ENCODE measurements around the gene PTPRN2.

The PTPRN2 gene

DNA sequence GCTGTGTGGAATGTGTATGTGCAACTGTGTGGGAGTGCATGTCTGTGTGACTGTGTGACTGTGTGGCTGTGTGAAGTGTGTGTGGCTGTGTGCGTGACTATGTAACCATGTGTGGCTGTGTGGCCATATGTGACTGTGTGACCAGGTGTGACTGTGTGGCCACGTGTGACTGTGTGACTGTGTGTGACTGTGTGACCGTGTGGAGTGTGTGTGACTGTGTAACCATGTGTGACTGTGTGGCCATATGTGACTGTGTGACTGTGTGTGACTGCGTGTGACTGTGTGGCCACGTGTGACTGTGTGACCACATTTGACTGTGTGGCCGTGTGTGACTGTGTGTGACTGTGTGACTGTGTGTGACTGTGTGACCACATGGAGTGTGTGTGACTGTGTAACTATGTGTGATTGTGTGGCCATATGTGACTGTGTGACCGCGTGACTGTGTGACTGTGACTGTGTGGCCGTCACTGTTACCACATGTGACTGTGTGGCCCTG, 747.9 kb downstream of the PTPRN2 start:
- Histone ChIP-seq H3K27me3 (ENCODE audit: insufficient read depth, low read length, poor library complexity) (no peaks in the 10 kb centered on the region), H4K5ac (ENCODE audit: low read length) (no peak overlapping the region), H2AK5ac (ENCODE audit: low read length) (no peak overlapping the region), H3K56ac (ENCODE audit: low read length) (no peak overlapping the region), H3K9ac (ENCODE audit: low read length) (no peak overlapping the region), H3K79me2 (ENCODE audit: control insufficient read depth, insufficient read depth, low read length) (no peaks in the 10 kb centered on the region), H2BK5ac (ENCODE audit: low read length) (no peak overlapping the region), H3K79me1 (ENCODE audit: low read length) (no peaks in the 10 kb centered on the region), H2BK15ac (replicated peaks; ENCODE audit: low read depth) (no peak overlapping the region), H3K4me1 (ENCODE audit: control insufficient read depth, low read depth, low read length) (no peaks in the 10 kb centered on the region), H3K18ac (ENCODE audit: low read length) (no peak overlapping the region), H3K27ac (ENCODE audit: low read depth, low read length) (no peak overlapping the region), H3K4ac (ENCODE audit: low read depth, low read length) (no peak overlapping the region), H3K4me3 (ENCODE audit: low read length) (no peak overlapping the region), H2BK120ac (ENCODE audit: low read depth, low read length) (no peak overlapping the region), H4K8ac (ENCODE audit: low read depth, low read length) (no peak overlapping the region), H3K23ac (ENCODE audit: low read length) (no peak overlapping the region), H3K36me3 (ENCODE audit: control insufficient read depth, insufficient read depth, low read length) (no peaks in the 10 kb centered on the region), H3K4me2 (ENCODE audit: low read length) (no peak overlapping the region)
- WGBS (ENCODE audit: extremely low coverage, insufficient coverage, low lambda C conversion rate), result no CpG with 5 or more reads among the region's 9 CpGs
- DNase-seq, result no peak

DNA sequence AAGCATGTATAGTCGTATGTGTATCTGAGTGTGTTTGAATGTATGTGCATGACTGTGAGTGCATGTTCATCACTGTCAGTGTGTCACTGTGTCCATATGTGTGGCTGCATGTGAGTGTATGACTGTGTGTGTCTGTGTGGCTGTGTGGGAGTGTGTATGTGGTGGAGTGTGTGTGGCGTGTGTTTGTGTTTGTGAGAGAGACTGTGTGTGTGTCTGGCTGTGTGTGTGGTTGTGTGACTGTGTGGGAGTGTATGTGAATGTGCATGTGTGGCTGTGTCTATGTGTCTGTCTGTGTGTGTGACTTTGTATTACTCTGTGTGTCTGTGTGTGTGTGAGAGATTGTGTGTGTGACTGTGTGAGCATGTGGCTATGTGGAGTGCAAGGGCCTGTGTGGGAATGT, 748.4 kb downstream of the PTPRN2 start:
- Histone ChIP-seq H3K9ac (ENCODE audit: low read length) (no peak overlapping the region), H3K27me3 (ENCODE audit: insufficient read depth, low read length, poor library complexity) (no peaks in the 10 kb centered on the region), H3K23ac (ENCODE audit: low read length) (no peak overlapping the region), H4K5ac (ENCODE audit: low read length) (no peak overlapping the region), H2BK5ac (ENCODE audit: low read length) (no peak overlapping the region), H2BK15ac (replicated peaks; ENCODE audit: low read depth) (no peak overlapping the region), H3K18ac (ENCODE audit: low read length) (no peak overlapping the region), H3K79me2 (ENCODE audit: control insufficient read depth, insufficient read depth, low read length) (no peaks in the 10 kb centered on the region), H3K4me1 (ENCODE audit: control insufficient read depth, low read depth, low read length) (no peaks in the 10 kb centered on the region), H2AK5ac (ENCODE audit: low read length) (no peak overlapping the region), H3K79me1 (ENCODE audit: low read length) (no peaks in the 10 kb centered on the region), H4K8ac (ENCODE audit: low read depth, low read length) (no peak overlapping the region), H3K4me2 (ENCODE audit: low read length) (no peak overlapping the region), H3K4ac (ENCODE audit: low read depth, low read length) (no peak overlapping the region), H2BK120ac (ENCODE audit: low read depth, low read length) (no peak overlapping the region), H3K36me3 (ENCODE audit: control insufficient read depth, insufficient read depth, low read length) (no peaks in the 10 kb centered on the region), H3K27ac (ENCODE audit: low read depth, low read length) (no peak overlapping the region), H3K56ac (ENCODE audit: low read length) (no peak overlapping the region), H3K4me3 (ENCODE audit: low read length) (no peak overlapping the region)
- DNase-seq, result no peak
- WGBS (ENCODE audit: extremely low coverage, insufficient coverage, low lambda C conversion rate), result 100% methylated on average over 1 of the region's 2 CpGs

DNA sequence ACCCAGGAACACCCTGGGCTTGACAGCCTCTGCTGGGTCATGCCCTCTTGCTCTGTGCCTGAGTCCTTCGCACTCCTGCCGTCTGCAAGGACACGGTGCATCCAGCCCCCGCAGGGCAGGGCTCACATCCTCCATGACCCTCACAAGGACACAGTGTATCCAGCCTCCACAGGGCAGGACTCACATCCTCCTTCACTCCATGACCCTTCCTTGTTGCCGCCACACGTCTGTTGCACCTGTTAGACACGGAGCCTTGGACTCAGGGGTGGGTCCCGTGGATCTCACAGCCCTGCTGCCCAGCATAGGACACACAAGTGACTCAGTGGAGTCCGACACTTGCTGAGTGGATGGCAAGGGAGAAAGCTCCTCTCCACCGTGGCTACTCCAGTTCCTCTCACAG, 750.1 kb downstream of the PTPRN2 start:
- H4K5ac ChIP-seq (ENCODE audit: low read length), result no peak overlapping the region
- H2BK120ac ChIP-seq (ENCODE audit: low read depth, low read length), result no peak overlapping the region
- no peaks in the 10 kb centered on the region for H3K79me2 ChIP-seq (ENCODE audit: control insufficient read depth, insufficient read depth, low read length)
- H3K79me1 ChIP-seq (ENCODE audit: low read length), result no peaks in the 10 kb centered on the region
- H3K27me3 ChIP-seq (ENCODE audit: insufficient read depth, low read length, poor library complexity), result no peaks in the 10 kb centered on the region
- DNase-seq, result no peak
- no peak overlapping the region for H3K9ac ChIP-seq (ENCODE audit: low read length)
- H4K8ac ChIP-seq (ENCODE audit: low read depth, low read length), result no peak overlapping the region
- no peak overlapping the region for H2AK5ac ChIP-seq (ENCODE audit: low read length)
- no peak overlapping the region for H3K27ac ChIP-seq (ENCODE audit: low read depth, low read length)
- no peaks in the 10 kb centered on the region for H3K36me3 ChIP-seq (ENCODE audit: control insufficient read depth, insufficient read depth, low read length)
- WGBS (ENCODE audit: extremely low coverage, insufficient coverage, low lambda C conversion rate), result no CpG with 5 or more reads among the region's 10 CpGs
- H3K4me1 ChIP-seq (ENCODE audit: control insufficient read depth, low read depth, low read length), result no peaks in the 10 kb centered on the region
- no peak overlapping the region for H3K56ac ChIP-seq (ENCODE audit: low read length)
- H2BK15ac ChIP-seq (replicated peaks; ENCODE audit: low read depth), result no peak overlapping the region
- H3K4ac ChIP-seq (ENCODE audit: low read depth, low read length), result no peak overlapping the region
- H3K18ac ChIP-seq (ENCODE audit: low read length), result no peak overlapping the region
- no peak overlapping the region for H3K23ac ChIP-seq (ENCODE audit: low read length)
- H3K4me3 ChIP-seq (ENCODE audit: low read length), result no peak overlapping the region
- no peak overlapping the region for H3K4me2 ChIP-seq (ENCODE audit: low read length)
- H2BK5ac ChIP-seq (ENCODE audit: low read length), result no peak overlapping the region

DNA sequence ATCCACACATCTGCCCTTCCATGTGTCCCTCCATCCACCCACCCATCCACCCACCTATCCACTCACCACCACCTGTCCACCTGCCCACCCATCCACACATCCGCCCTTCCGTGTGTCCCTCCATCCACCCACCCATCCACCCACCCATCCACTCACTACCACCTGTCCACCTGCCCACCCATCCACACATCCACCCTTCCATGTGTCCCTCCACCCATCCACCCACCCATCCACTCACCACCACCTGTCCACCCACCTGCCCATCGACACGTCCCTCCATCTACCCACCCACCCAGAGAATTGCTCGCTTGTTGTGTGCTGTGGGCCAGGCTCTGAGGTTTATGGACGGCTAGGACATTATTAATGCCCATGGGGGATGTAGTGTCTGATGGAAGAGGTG, 750.6 kb downstream of the PTPRN2 start:
- Histone ChIP-seq H2BK5ac (ENCODE audit: low read length) (no peak overlapping the region), H3K27ac (ENCODE audit: low read depth, low read length) (no peak overlapping the region), H3K18ac (ENCODE audit: low read length) (no peak overlapping the region), H3K23ac (ENCODE audit: low read length) (no peak overlapping the region), H2BK15ac (replicated peaks; ENCODE audit: low read depth) (no peak overlapping the region), H3K4me2 (ENCODE audit: low read length) (no peak overlapping the region), H4K5ac (ENCODE audit: low read length) (no peak overlapping the region), H3K27me3 (ENCODE audit: insufficient read depth, low read length, poor library complexity) (no peaks in the 10 kb centered on the region), H2BK120ac (ENCODE audit: low read depth, low read length) (no peak overlapping the region), H3K4ac (ENCODE audit: low read depth, low read length) (no peak overlapping the region), H4K8ac (ENCODE audit: low read depth, low read length) (no peak overlapping the region), H3K9ac (ENCODE audit: low read length) (no peak overlapping the region), H2AK5ac (ENCODE audit: low read length) (no peak overlapping the region), H3K56ac (ENCODE audit: low read length) (no peak overlapping the region), H3K4me3 (ENCODE audit: low read length) (no peak overlapping the region), H3K79me2 (ENCODE audit: control insufficient read depth, insufficient read depth, low read length) (no peaks in the 10 kb centered on the region), H3K79me1 (ENCODE audit: low read length) (no peaks in the 10 kb centered on the region), H3K4me1 (ENCODE audit: control insufficient read depth, low read depth, low read length) (no peaks in the 10 kb centered on the region), H3K36me3 (ENCODE audit: control insufficient read depth, insufficient read depth, low read length) (no peaks in the 10 kb centered on the region)
- DNase-seq, result no peak
- whole genome bisulfite sequencing (ENCODE audit: extremely low coverage, insufficient coverage, low lambda C conversion rate), result no CpG with 5 or more reads among the region's 6 CpGs

DNA sequence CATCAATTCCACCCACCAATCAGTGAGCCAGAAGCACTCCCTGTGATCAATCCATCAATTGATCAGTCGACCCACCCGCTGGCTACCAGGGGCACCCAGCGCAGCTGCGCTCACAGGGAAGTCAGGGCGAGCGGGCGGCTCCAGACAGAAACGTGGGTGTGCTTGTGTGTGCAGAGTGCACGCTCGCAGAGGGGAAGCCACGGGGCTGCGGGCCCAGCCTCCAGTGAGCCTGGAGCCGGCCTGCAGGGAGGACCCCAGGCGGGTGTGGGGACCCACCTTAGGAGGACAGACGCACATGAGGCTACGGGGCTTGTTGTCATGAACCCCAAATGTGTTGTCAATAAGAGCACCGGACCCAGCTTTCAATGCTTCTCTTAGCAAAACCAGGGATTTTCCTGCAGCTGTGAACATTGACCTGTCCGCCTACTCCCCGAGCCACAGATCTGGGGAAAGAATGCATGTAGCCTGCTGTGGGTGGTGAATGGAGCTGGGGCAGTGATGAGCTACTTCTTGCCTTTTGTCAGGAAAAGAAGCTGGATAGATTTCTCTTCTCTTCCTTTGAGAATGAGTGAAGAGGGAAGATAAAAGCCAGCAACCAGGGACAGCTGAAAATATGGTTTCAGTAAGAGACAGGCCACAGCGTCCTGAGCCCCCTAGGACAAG, 753.0 kb downstream of the PTPRN2 start:
- Histone ChIP-seq H3K79me2 (ENCODE audit: control insufficient read depth, insufficient read depth, low read length) (no peaks in the 10 kb centered on the region), H3K79me1 (ENCODE audit: low read length) (no peaks in the 10 kb centered on the region), H3K56ac (ENCODE audit: low read length) (no peak overlapping the region), H2BK120ac (ENCODE audit: low read depth, low read length) (no peak overlapping the region), H3K27me3 (ENCODE audit: insufficient read depth, low read length, poor library complexity) (no peaks in the 10 kb centered on the region), H3K27ac (ENCODE audit: low read depth, low read length) (no peak overlapping the region), H3K36me3 (ENCODE audit: control insufficient read depth, insufficient read depth, low read length) (no peaks in the 10 kb centered on the region), H3K4ac (ENCODE audit: low read depth, low read length) (no peak overlapping the region), H3K4me1 (ENCODE audit: control insufficient read depth, low read depth, low read length) (no peaks in the 10 kb centered on the region), H2BK15ac (replicated peaks; ENCODE audit: low read depth) (no peak overlapping the region), H3K23ac (ENCODE audit: low read length) (no peak overlapping the region), H2AK5ac (ENCODE audit: low read length) (no peak overlapping the region), H2BK5ac (ENCODE audit: low read length) (no peak overlapping the region), H3K4me2 (ENCODE audit: low read length) (no peak overlapping the region), H3K9ac (ENCODE audit: low read length) (no peak overlapping the region), H3K4me3 (ENCODE audit: low read length) (no peak overlapping the region), H3K18ac (ENCODE audit: low read length) (no peak overlapping the region), H4K5ac (ENCODE audit: low read length) (no peak overlapping the region), H4K8ac (ENCODE audit: low read depth, low read length) (no peak overlapping the region)
- no CpG with 5 or more reads among the region's 20 CpGs for WGBS (ENCODE audit: extremely low coverage, insufficient coverage, low lambda C conversion rate)
- no peak for DNase-seq
